HG03521 (cell line): ENCODE measurements around the gene MAGI1.
"Not testable (repeated sequence)": the region's sequence is repeated elsewhere in the genome, so short reads cannot be mapped to it uniquely, and the experiment has no call there.

Source experiments
- ATAC-seq: cut with Tn5 transposase; IDR thresholded peaks from one replicate; pipeline ENCODE4 v1.9.1; 2021; ENCODE audit warnings: mild to moderate bottlenecking, moderate library complexity; ENCODE audit not compliant: unreplicated experiment

Gene MAGI1

DNA sequence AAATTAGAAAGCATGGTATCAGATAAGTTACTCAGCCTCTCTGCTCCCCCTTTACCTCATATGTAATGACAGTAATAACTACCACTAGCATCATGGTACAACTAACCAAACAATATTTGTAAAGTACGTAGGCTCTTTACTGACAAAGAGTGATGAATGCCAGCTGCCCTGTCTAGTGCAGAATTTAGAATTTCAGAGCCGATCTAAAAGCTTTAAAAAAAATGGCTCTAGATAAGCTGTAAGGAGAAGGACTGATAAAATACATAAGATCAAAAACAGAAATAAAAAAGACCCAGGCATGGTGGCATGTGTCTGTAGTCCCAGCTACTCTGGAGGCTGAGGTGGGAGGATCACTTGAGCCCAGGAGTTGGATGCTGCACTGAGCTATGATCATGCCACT is 424.1 kb downstream of the MAGI1 start:
- no peak for ATAC-seq

DNA sequence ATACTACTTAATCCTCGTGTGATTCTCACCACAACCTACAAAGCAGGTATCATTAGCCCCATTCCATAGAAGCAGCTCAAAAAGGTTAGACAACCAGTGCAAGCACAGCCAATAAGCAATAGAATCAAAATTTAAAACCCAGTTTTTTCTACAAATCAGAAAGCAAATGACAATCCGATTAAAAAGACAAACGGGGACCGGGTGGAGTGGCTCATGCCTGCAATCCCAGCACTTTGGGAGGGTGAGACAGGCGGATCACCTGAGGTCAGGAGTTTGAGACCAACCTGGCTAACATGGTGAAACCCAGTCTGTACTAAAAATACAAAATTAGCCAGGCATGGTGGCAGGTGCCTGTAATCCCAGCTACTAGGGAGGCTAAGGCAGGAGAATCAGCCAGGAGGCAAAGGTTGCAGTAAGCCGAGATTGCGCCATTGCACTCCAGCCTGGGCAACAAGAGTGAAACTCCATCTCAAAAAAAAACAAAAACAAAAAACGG is 430.7 kb downstream of the MAGI1 start:
- ATAC-seq = not testable (repeated sequence)

DNA sequence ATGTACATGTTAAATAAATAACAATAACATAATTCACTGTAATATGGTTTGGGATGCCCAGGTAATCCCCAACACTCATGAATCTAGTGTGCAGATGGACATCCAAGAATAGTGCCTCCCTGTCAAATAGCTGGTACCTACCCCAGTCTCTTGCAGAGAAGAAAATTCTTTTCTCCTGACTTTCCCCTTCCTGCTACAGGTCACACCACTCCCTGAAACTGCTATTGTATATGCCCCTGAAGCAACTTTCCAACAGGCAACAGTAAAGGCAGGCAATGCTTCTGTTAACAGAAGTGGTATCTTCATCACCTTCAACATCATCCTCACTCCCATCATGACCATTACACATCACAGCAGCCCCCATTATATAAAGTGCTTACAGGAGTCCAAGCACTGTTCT is 431.6 kb downstream of the MAGI1 start:
- ATAC-seq = no peak

GRCh38 chr3:65605876-65606432 is 432.8 kb downstream of the MAGI1 start:
- ATAC-seq = no peak

DNA sequence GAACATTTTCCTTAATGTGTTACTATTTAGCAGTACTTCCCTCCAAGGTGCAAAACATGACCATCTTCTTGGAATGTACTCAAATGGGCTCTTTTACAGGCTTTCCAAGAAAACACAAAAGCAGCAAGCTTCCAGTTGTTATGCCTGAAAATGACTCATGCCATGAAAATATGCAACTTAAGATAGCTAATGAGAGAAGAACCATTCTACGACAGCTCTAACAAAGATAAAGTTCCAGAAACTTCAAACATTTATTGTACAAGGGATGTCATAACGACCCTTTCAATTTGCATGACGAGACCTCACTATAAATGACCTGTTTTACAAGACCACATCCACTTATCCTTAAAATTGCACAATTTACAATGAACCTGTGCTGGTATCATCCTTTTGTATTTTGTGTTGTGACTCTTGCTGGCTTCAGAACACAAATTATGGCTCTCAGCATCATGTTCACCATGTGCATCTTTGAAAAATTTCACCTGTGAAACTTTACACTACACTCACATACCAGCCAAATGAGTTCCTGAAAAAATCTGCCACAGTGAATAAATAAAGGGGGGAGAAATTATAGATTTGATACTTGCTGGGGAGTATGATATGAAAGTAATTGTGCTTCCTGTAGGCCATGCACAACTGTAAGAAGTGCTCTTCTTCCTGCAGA is 433.7 kb downstream of the MAGI1 start:
- ATAC-seq = no peak

- no peak for ATAC-seq
Observed at GRCh38 chr3:65603631-65604030, 435.1 kb downstream of the MAGI1 start.

- no peak for ATAC-seq
Observed at GRCh38 chr3:65600888-65601287, 437.8 kb downstream of the MAGI1 start.

DNA sequence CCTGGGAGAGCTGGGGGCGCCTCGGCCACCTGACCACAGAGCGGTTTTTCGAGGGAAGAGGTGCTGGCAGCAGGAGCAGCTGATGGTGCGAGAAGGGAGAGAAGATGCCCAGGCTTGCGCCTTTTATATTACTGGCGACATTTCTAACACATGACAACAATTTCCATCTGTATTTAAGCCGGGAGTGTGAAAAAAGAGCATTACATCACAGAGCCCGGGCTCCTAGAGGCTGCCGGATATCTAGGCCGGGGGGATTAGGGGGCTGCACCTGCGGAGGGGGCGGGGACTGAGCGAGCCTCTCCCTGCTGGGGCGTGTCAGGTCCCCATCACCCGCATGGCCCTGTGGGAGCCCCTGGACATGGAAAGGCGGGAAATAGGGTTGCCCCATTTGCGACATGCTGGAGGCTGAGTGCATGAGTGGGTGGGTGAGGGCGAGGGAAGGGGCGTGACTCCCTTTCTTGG is 440.7 kb downstream of the MAGI1 start:
- no peak for ATAC-seq

- no peak for ATAC-seq
Observed at GRCh38 chr3:65597226-65597951, 441.3 kb downstream of the MAGI1 start.

DNA sequence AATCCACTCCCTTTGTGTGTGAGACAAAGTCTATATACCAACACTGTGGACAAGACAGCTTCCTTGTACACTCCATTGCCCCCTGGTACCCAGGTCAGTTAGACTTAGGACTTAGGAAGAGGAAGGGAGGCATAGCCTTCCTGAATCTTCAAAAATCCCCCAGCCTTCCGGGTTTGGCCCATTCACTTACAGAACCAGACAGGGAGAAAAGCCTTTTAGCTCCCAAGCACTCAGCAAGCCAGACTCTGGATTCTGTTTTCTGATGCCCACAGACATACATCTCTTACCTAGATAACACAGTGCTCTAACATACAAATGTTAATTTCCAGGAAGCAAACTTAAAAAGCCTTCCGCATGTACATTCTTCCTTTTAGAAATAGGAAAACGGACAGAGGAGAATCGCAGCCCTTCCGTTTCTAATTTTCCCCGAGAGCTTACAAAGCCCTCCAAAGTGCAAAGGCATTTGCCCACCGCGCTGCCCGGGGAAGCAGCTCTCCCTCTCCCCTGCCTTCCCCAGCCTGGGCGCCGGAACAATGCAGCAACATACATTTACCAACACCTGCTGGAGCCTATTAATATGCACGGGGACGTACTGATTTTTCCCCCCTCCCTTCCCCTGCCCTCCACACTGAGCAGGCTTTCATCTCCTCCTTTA is 442.0 kb downstream of the MAGI1 start:
- no peak for ATAC-seq

DNA sequence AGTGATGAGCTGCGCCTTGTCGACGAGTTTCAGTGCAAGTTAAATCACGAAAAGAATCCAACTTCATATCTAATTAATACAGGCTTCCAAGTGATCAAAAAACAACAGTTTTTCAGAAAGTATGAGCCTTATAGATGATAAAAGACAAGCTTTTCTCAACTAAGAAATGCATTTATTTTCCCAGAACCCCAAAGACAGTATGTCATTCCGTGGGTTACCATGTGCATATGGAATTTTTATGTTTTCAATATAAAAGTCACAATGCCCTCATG is 442.8 kb downstream of the MAGI1 start:
- no peak for ATAC-seq

DNA sequence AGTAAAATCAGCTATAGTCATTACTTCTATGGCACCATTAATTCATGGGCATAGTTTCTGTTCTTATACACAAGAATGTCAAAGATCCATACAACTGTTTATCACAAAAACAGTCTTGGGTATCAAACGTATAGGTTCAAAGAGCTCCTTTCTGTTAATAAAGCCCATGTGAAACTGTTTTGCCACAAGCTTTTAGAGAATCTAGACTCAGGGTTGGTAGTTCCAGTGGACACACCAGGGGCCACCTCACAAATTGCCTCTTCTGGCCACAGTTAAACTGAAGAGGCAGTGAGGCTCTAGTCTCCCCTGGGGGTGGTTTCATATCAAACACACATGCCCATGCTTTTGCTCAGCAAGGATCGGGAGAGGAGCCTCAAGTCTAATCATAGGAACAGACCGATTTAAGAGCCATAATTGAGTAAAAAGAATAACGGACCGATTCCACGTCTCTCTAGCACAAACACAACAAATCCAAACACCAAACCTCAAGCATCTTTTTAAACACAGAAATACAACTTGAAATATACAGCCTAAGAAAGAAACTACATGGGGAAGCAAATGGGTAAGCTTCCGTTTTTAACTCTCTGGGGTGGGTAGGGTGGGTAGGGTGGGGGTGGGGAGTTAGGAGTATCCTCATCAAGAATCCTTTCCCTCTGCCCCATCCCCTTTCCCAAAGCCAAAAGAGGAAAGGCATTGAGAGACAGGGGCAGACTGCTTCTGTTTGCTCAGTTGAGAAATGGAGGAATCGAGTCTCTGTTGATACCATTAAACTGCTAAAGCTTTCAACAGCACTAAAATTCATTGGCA is 443.3 kb downstream of the MAGI1 start:
- ATAC-seq = no peak

DNA sequence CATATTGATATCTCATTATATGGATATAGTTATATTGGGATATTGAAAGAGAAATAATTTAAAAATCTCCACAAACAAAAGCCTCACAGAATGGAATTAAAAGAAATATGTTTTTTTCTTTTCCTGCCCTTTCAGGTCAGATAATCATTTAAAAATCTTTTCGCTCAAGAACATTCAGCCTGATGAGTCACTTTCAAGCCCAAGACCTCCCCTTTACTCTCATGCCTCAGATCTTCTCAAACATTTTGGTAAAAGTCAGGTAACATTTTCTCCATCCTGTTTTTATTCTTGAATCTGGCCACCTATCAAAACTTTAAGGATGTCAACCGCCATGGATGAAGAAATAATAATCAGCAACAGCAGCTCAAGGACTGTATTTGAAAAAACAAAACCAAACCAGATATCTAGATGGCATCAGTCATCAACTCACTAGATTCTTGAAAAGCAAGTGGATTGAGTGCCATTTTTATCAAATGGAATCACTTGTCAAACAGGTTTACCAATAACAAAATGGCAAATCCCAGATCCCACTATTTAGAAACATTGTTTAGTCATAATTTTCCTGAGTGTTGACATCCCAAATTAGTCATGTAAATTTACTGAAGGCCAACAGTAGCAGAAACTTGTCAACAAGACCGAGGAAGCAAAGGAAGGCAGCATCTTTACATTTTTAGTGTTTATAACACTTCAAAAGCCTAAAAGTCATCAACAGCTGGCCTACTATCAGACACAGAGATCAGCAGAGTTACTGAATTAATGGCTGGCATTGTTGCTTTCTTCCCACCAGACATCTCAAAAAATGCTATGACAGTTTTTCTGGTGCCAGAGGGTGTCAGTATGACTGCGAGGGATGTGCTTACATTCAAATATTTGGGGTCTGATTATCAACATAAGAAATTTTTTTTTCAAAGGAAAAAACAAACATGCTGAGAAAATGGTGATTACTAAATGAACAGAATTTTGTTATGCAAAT is 444.7 kb downstream of the MAGI1 start:
- ATAC-seq = no peak

DNA sequence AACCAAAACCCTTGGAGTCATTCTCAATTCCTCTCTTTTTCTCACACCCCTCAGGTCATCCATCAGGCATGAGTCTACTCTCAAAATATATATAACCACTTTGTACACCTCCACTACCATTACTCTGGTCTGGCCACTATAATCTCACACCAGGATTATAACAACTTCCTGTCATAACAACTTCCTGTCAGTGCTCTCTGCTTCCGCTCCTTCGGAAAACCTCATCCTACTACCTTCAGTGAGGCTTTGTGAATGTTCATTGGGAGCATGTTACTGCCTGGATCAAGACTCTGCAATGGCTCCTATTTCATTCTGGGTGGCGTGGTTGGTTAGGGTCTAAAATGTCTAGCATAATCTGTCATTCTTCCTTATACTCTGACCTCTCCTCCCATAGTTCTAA is 447.4 kb downstream of the MAGI1 start:
- no peak for ATAC-seq

- ATAC-seq = no peak
Observed at GRCh38 chr3:65588884-65589283, 449.8 kb downstream of the MAGI1 start.

- no peak for ATAC-seq
Observed at GRCh38 chr3:65587650-65588439, 450.9 kb downstream of the MAGI1 start.

- ATAC-seq = no peak
Observed at GRCh38 chr3:65584913-65585312, 453.8 kb downstream of the MAGI1 start.

GRCh38 chr3:65584002-65584401 is 454.7 kb downstream of the MAGI1 start:
- no peak for ATAC-seq

- no peak for ATAC-seq
Observed at GRCh38 chr3:65583188-65583587, 455.5 kb downstream of the MAGI1 start.
